CD4-positive, alpha-beta T cell treated with Interferon alpha-2 for 1 hour (primary cell): ENCODE results near the gene NPAT.
"Not testable (repeated sequence)": the region's sequence is repeated elsewhere in the genome, so short reads cannot be mapped to it uniquely, and the experiment has no call there.

Experiments
- DNase-seq, 2 donors: peaks; one replicate each; pipeline ENCODE4 v3.0.0-alpha.2; 2020 to 2022

NPAT gene

GRCh38 chr11:108148556-108148955 is 73.9 kb downstream of the NPAT start:
- DNase-seq: no peak

GRCh38 chr11:108147150-108147549 is 75.3 kb downstream of the NPAT start:
- no peak for DNase-seq

GRCh38 chr11:108144615-108145014 is 77.8 kb downstream of the NPAT start:
- no peak for DNase-seq

- no peak for DNase-seq
Observed at GRCh38 chr11:108142304-108142703, 80.1 kb downstream of the NPAT start.

GRCh38 chr11:108137212-108137611 is 85.2 kb downstream of the NPAT start:
- DNase-seq: no peak

- DNase-seq: peak in 1 of 2 donors; percentile 41
Observed at GRCh38 chr11:108135845-108136544, 86.4 kb downstream of the NPAT start.

- not testable (repeated sequence) for DNase-seq
Observed at GRCh38 chr11:108132993-108133538, 89.4 kb downstream of the NPAT start.

GRCh38 chr11:108131993-108132392 is 90.4 kb downstream of the NPAT start:
- DNase-seq: no peak

GRCh38 chr11:108128772-108129171 is 93.7 kb downstream of the NPAT start:
- no peak for DNase-seq

GRCh38 chr11:108125096-108125495 is 97.3 kb downstream of the NPAT start:
- DNase-seq: no peak

GRCh38 chr11:108122166-108122628 is 100.2 kb downstream of the NPAT start:
- DNase-seq: no peak

- peak; percentile 90 to 94 for DNase-seq
Observed at GRCh38 chr11:108121274-108122155, 100.9 kb downstream of the NPAT start, which contains the start of gene ACAT1. ACAT1 (plus strand) TSS chr11:108121567; CDS start chr11:108121607, 40 bp downstream.

GRCh38 chr11:108120936-108121273 is 101.5 kb downstream of the NPAT start:
- DNase-seq: not testable (repeated sequence)

- peak in 1 of 2 donors; percentile 58 for DNase-seq
Observed at GRCh38 chr11:108117746-108118371, 104.6 kb downstream of the NPAT start.

- DNase-seq: no peak
Observed at GRCh38 chr11:108115500-108116140, 106.8 kb downstream of the NPAT start.

GRCh38 chr11:108112057-108112456 is 110.4 kb downstream of the NPAT start:
- DNase-seq: no peak

GRCh38 chr11:108111126-108111525 is 111.3 kb downstream of the NPAT start:
- DNase-seq: no peak
